Inferior parietal cortex (tissue), 1 donor: Measurements from ENCODE around the gene PCDHGB7.
A peak's percentile ranks its signal among the peaks of the same experiment; 100 is the strongest.
"Not testable (repeated sequence)": the region's sequence is repeated elsewhere in the genome, so short reads cannot be mapped to it uniquely, and the experiment has no call there.

Experiments used
- DNase-seq: peaks from one replicate; pipeline ENCODE4 v3.0.0-alpha.2; 2016; ENCODE audit errors: extremely low spot score

The PCDHGB7 gene

GRCh38 chr5:141417494-141418172 lies at the start of gene PCDHGB7:
Gene PCDHGB7, plus strand, starts transcription at chr5:141417677. Its CDS starts 183 bp downstream, at chr5:141417860.
- DNase-seq, result peak; percentile 15

- peak; percentile 4 for DNase-seq
Measured at GRCh38 chr5:141369994-141370848, 47.3 kb upstream of the PCDHGB7 start, which contains the start of gene PCDHGB3. Gene PCDHGB3, plus strand, starts transcription at chr5:141370242. Its CDS starts 153 bp downstream, at chr5:141370395.

- no peak for DNase-seq
Measured at GRCh38 chr5:141371572-141372475, 45.7 kb upstream of the PCDHGB7 start.

- no peak for DNase-seq
Measured at GRCh38 chr5:141373673-141374317, 43.7 kb upstream of the PCDHGB7 start, which contains the start of gene PCDHGA6. Gene PCDHGA6, plus strand, starts transcription at chr5:141373891. Its CDS starts 193 bp downstream, at chr5:141374084.

GRCh38 chr5:141374627-141375026 lies 42.9 kb upstream of the PCDHGB7 start:
- no peak for DNase-seq

- DNase-seq, result not testable (repeated sequence)
Measured at GRCh38 chr5:141375444-141376155, 41.9 kb upstream of the PCDHGB7 start.

- DNase-seq, result no peak
Measured at GRCh38 chr5:141382469-141383294, 34.8 kb upstream of the PCDHGB7 start, which contains the start of gene PCDHGA7. Gene PCDHGA7, plus strand, starts transcription at chr5:141382742. Its CDS starts 158 bp downstream, at chr5:141382900.

- DNase-seq, result no peak
Measured at GRCh38 chr5:141383345-141383744, 34.1 kb upstream of the PCDHGB7 start.

GRCh38 chr5:141384471-141385267 lies 32.8 kb upstream of the PCDHGB7 start:
- no peak for DNase-seq

- DNase-seq, result not testable (repeated sequence)
Measured at GRCh38 chr5:141387557-141388311, 29.7 kb upstream of the PCDHGB7 start, which contains the start of gene PCDHGB4. Gene PCDHGB4, plus strand, starts transcription at chr5:141387698. Its CDS starts 187 bp downstream, at chr5:141387885.

GRCh38 chr5:141388661-141389060 lies 28.8 kb upstream of the PCDHGB7 start:
- no peak for DNase-seq

- no peak for DNase-seq
Measured at GRCh38 chr5:141389153-141390042, 28.1 kb upstream of the PCDHGB7 start.

GRCh38 chr5:141392429-141393198 lies 24.9 kb upstream of the PCDHGB7 start, which contains the start of gene PCDHGA8:
Gene PCDHGA8, plus strand, starts transcription at chr5:141392633. Its CDS starts 181 bp downstream, at chr5:141392814.
- no peak for DNase-seq

- DNase-seq, result no peak
Measured at GRCh38 chr5:141393267-141393666, 24.2 kb upstream of the PCDHGB7 start.

- not testable (repeated sequence) for DNase-seq
Measured at GRCh38 chr5:141394401-141395187, 22.9 kb upstream of the PCDHGB7 start.
